GM23338 (cell line): Measurements from ENCODE around the gene SLC43A3. TPM values are rescaled to one million over a fixed set of nuclear protein-coding genes. Genes with fewer than 3 reads are reported as not detected.

Experiments
- ATAC-seq: fragments of 200-7000 bp; cut with Tn5 transposase; 3 replicates; pipeline ENCODE4 v1.9.1; 2020
- DNase-seq: peaks from one replicate; pipeline ENCODE4 v3.0.0-alpha.2; 2015; ENCODE audit warnings: low spot score
- H2AFZ ChIP-seq: fragments of 200-600 bp; sonication (generic); 2 replicates; pipeline ENCODE4 v1.8.0; 2016; ENCODE audit warnings: antibody characterized with exemption, mild to moderate bottlenecking, moderate library complexity
- H3F3A ChIP-seq: fragments of 200-600 bp; sonication (generic); replicated peaks from 2 replicates; pipeline ENCODE4 v1.8.0; 2017; ENCODE audit warnings: antibody characterized with exemption, mixed run types, low read depth
- H3K27ac ChIP-seq: fragments of 200-600 bp; sonication (generic); 2 replicates; pipeline ENCODE4 v1.6.1; 2016; ENCODE audit warnings: low read depth
- H3K27me3 ChIP-seq: fragments of 200-600 bp; sonication (generic); 2 replicates; pipeline ENCODE4 v1.8.0; 2016; ENCODE audit warnings: mild to moderate bottlenecking, mixed run types, moderate library complexity; ENCODE audit not compliant: insufficient read depth
- H3K36me3 ChIP-seq: fragments of 200-600 bp; sonication (generic); 2 replicates; pipeline ENCODE4 v1.8.0; 2016; ENCODE audit warnings: mild to moderate bottlenecking; ENCODE audit not compliant: insufficient read depth
- H3K4me1 ChIP-seq: fragments of 200-600 bp; sonication (generic); 2 replicates; pipeline ENCODE4 v1.8.0; 2016; ENCODE audit warnings: mild to moderate bottlenecking, moderate library complexity; ENCODE audit not compliant: insufficient read depth
- H3K4me2 ChIP-seq: fragments of 200-600 bp; sonication (generic); 2 replicates; pipeline ENCODE4 v1.7.1; 2017; ENCODE audit warnings: mixed run types
- H3K4me3 ChIP-seq: fragments of 200-600 bp; sonication (generic); 2 replicates; pipeline ENCODE4 v1.6.1; 2016; ENCODE audit warnings: mixed run types
- H3K79me2 ChIP-seq: fragments of 200-600 bp; sonication (generic); replicated peaks from 2 replicates; pipeline ENCODE4 v1.8.0; 2017; ENCODE audit warnings: mild to moderate bottlenecking; ENCODE audit not compliant: insufficient read depth
- H3K9me2 ChIP-seq: fragments of 200-600 bp; sonication (generic); 2 replicates; pipeline ENCODE4 v1.8.0; 2017; ENCODE audit not compliant: insufficient read depth
- H4K20me1 ChIP-seq: fragments of 200-600 bp; sonication (generic); replicated peaks from 2 replicates; pipeline ENCODE4 v1.8.0; 2017; ENCODE audit warnings: mild to moderate bottlenecking; ENCODE audit not compliant: insufficient read depth
- H3K27ac Mint-ChIP-seq: 2 replicates; pipeline ENCODE4 v1.8.0; 2020; ENCODE audit warnings: inconsistent platforms, mild to moderate bottlenecking, moderate library complexity, mixed read lengths
- H3K27me3 Mint-ChIP-seq: 3 replicates; pipeline ENCODE4 v1.8.0; 2022; ENCODE audit warnings: low read depth, mild to moderate bottlenecking, moderate library complexity, mixed read lengths, inconsistent platforms; ENCODE audit not compliant: insufficient read depth, poor library complexity
- H3K36me3 Mint-ChIP-seq: 3 replicates; pipeline ENCODE4 v1.8.0; 2021; ENCODE audit warnings: low read depth, mild to moderate bottlenecking, inconsistent platforms, moderate library complexity, mixed read lengths
- H3K4me1 Mint-ChIP-seq: 3 replicates; pipeline ENCODE4 v1.8.0; 2020; ENCODE audit warnings: mild to moderate bottlenecking, inconsistent platforms, mixed read lengths
- H3K4me3 Mint-ChIP-seq: 3 replicates; pipeline ENCODE4 v1.8.0; 2021; ENCODE audit warnings: moderate library complexity, mild to moderate bottlenecking, inconsistent platforms, mixed read lengths
- H3K9me3 Mint-ChIP-seq: 3 replicates; pipeline ENCODE4 v1.8.0; 2020; ENCODE audit warnings: moderate library complexity, mild to moderate bottlenecking, inconsistent platforms, mixed read lengths
- CREB1 ChIP-seq: fragments of 250-450 bp; sonication (Bioruptor Pico); IDR thresholded peaks from 2 replicates; pipeline ENCODE4 v1.5.0; 2020; ENCODE audit warnings: low read depth, mild to moderate bottlenecking, moderate library complexity
- EZH2 ChIP-seq: fragments of 200-600 bp; sonication (generic); IDR thresholded peaks from one replicate; pipeline ENCODE4 v1.8.0; 2017; ENCODE audit warnings: antibody characterized with exemption, mild to moderate bottlenecking, low read depth; ENCODE audit not compliant: unreplicated experiment
- JUNB ChIP-seq: IDR thresholded peaks from one replicate; pipeline ENCODE4 v1.6.1; 2016; ENCODE audit warnings: antibody characterized with exemption; ENCODE audit not compliant: unreplicated experiment
- NANOG ChIP-seq: IDR thresholded peaks from 2 replicates; pipeline ENCODE4 v1.6.1; 2016; ENCODE audit warnings: antibody characterized with exemption, borderline replicate concordance
- POLR2AphosphoS5 ChIP-seq: IDR thresholded peaks from 2 replicates; pipeline ENCODE4 v1.6.1; 2016; ENCODE audit warnings: antibody characterized with exemption, low read depth
- REST ChIP-seq: IDR thresholded peaks from one replicate; pipeline ENCODE4 v1.6.1; 2018; ENCODE audit warnings: antibody characterized with exemption; ENCODE audit not compliant: unreplicated experiment
- STAT1 ChIP-seq: IDR thresholded peaks from one replicate; pipeline ENCODE4 v1.6.1; 2016; ENCODE audit warnings: antibody characterized with exemption; ENCODE audit not compliant: unreplicated experiment
- ZNF114 ChIP-seq: fragments of 250-450 bp; sonication (Bioruptor Pico); IDR thresholded peaks from 2 replicates; pipeline ENCODE4 v1.5.0; 2020; ENCODE audit warnings: mild to moderate bottlenecking, moderate library complexity
- polyA plus RNA-seq: library from polyadenylated mRNA; unstranded; fragments of >200 nt; fragmentation: Nextera tagmentation; extraction: Ambion mirVana; gene quantifications from 2 replicates; pipeline ENCODE4 v1.2.1, GENCODE V29; 2016
- total RNA-seq: library from RNA; depleted of rRNA; stranded (reverse); fragments of >200 nt; shearing (Covaris generic); gene quantifications from 2 replicates; pipeline ENCODE4 v1.2.3, GENCODE V29; 2014
- TF ChIP-seq, protein P1 (sequence below): fragments of 250-450 bp; sonication (Bioruptor Pico); IDR thresholded peaks from 2 replicates; pipeline ENCODE4 v1.5.0; 2020; ENCODE audit warnings: mild to moderate bottlenecking, moderate library complexity
- TF ChIP-seq, protein P2 (sequence below): IDR thresholded peaks from 2 replicates; pipeline ENCODE4 v1.6.1; 2016; ENCODE audit warnings: antibody characterized with exemption

SLC43A3 gene
- total and polyA plus RNA-seq, 2 experiments from 2014 or later, result 14.3 to 24.8 TPM

GRCh38 chr11:57392066-57392762, 34.7 kb downstream of the SLC43A3 start (continued):
- no peak for TF ChIP-seq REST

DNA sequence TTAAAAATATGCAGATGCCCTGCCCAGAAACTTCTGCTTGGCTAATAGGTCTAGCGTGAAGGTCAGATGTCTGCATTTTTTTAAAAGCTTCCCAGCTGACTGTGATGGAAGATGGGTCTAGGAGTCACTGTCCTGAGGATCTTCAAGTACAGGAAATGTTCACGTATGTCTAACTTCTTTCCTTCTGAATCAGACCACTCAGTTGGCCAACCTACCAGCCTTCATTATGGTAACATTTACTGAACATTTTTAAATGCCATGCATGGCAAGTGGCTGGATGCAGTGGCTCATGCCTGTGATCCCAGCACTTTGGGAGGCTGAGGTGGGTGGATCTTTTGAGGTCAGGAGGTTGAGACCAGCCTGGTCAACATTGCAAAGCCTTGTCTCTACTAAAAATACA, 35.4 kb downstream of the SLC43A3 start:
- Mint-ChIP-seq H3K4me1 (no peaks in the 10 kb centered on the region), H3K9me3 (no peaks in the 10 kb centered on the region), H3K36me3 (no peaks in the 10 kb centered on the region), H3K27ac (no peak overlapping the region), H3K27me3 (no peaks in the 10 kb centered on the region), H3K4me3 (no peak overlapping the region)
- Histone ChIP-seq H2AFZ (no peak overlapping the region), H3K9me2 (peaks cover 5% of the 10 kb centered on the region), H3K4me2 (no peak overlapping the region), H3K27ac (no peak overlapping the region), H4K20me1 (no peaks in the 10 kb centered on the region), H3K4me1 (no peaks in the 10 kb centered on the region), H3K27me3 (no peaks in the 10 kb centered on the region), H3F3A (no peaks in the 10 kb centered on the region), H3K79me2 (no peaks in the 10 kb centered on the region), H3K4me3 (no peak overlapping the region), H3K36me3 (no peaks in the 10 kb centered on the region)
- ATAC-seq, result no peak
- no peak for DNase-seq
- TF ChIP-seq CREB1, result no peak
- no peak for TF ChIP-seq EZH2
- TF ChIP-seq ZNF114 (CRISPR knock-in tag), result no peak
- TF ChIP-seq, protein P1, sequence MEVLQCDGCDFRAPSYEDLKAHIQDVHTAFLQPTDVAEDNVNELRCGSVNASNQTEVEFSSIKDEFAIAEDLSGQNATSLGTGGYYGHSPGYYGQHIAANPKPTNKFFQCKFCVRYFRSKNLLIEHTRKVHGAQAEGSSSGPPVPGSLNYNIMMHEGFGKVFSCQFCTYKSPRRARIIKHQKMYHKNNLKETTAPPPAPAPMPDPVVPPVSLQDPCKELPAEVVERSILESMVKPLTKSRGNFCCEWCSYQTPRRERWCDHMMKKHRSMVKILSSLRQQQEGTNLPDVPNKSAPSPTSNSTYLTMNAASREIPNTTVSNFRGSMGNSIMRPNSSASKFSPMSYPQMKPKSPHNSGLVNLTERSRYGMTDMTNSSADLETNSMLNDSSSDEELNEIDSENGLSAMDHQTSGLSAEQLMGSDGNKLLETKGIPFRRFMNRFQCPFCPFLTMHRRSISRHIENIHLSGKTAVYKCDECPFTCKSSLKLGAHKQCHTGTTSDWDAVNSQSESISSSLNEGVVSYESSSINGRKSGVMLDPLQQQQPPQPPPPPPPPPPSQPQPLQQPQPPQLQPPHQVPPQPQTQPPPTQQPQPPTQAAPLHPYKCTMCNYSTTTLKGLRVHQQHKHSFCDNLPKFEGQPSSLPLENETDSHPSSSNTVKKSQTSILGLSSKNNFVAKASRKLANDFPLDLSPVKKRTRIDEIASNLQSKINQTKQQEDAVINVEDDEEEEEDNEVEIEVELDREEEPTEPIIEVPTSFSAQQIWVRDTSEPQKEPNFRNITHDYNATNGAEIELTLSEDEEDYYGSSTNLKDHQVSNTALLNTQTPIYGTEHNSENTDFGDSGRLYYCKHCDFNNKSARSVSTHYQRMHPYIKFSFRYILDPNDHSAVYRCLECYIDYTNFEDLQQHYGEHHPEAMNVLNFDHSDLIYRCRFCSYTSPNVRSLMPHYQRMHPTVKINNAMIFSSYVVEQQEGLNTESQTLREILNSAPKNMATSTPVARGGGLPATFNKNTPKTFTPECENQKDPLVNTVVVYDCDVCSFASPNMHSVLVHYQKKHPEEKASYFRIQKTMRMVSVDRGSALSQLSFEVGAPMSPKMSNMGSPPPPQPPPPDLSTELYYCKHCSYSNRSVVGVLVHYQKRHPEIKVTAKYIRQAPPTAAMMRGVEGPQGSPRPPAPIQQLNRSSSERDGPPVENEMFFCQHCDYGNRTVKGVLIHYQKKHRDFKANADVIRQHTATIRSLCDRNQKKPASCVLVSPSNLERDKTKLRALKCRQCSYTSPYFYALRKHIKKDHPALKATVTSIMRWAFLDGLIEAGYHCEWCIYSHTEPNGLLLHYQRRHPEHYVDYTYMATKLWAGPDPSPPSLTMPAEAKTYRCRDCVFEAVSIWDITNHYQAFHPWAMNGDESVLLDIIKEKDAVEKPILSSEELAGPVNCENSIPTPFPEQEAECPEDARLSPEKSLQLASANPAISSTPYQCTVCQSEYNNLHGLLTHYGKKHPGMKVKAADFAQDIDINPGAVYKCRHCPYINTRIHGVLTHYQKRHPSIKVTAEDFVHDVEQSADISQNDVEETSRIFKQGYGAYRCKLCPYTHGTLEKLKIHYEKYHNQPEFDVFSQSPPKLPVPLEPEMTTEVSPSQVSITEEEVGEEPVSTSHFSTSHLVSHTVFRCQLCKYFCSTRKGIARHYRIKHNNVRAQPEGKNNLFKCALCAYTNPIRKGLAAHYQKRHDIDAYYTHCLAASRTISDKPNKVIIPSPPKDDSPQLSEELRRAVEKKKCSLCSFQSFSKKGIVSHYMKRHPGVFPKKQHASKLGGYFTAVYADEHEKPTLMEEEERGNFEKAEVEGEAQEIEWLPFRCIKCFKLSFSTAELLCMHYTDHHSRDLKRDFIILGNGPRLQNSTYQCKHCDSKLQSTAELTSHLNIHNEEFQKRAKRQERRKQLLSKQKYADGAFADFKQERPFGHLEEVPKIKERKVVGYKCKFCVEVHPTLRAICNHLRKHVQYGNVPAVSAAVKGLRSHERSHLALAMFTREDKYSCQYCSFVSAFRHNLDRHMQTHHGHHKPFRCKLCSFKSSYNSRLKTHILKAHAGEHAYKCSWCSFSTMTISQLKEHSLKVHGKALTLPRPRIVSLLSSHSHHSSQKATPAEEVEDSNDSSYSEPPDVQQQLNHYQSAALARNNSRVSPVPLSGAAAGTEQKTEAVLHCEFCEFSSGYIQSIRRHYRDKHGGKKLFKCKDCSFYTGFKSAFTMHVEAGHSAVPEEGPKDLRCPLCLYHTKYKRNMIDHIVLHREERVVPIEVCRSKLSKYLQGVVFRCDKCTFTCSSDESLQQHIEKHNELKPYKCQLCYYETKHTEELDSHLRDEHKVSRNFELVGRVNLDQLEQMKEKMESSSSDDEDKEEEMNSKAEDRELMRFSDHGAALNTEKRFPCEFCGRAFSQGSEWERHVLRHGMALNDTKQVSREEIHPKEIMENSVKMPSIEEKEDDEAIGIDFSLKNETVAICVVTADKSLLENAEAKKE (CRISPR knock-in tag), result no peak
- TF ChIP-seq, protein P2, sequence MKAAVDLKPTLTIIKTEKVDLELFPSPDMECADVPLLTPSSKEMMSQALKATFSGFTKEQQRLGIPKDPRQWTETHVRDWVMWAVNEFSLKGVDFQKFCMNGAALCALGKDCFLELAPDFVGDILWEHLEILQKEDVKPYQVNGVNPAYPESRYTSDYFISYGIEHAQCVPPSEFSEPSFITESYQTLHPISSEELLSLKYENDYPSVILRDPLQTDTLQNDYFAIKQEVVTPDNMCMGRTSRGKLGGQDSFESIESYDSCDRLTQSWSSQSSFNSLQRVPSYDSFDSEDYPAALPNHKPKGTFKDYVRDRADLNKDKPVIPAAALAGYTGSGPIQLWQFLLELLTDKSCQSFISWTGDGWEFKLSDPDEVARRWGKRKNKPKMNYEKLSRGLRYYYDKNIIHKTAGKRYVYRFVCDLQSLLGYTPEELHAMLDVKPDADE, result no peak
- no peak for TF ChIP-seq NANOG
- no peak for TF ChIP-seq REST
- TF ChIP-seq JUNB, result no peak
- TF ChIP-seq POLR2AphosphoS5, result no peak
- TF ChIP-seq STAT1, result no peak
